Subcutaneous adipose tissue (tissue), 4 donors: ENCODE results near the gene LMNA. TPM values are rescaled to one million over a fixed set of nuclear protein-coding genes. Genes with fewer than 3 reads are reported as not detected.

ENCODE experiments used
- CTCF ChIP-seq: fragments of 450-650 bp; IDR thresholded peaks from one replicate; pipeline ENCODE4 v1.5.1; 2016; ENCODE audit warnings: low read depth, mild to moderate bottlenecking, control low read depth, antibody characterized with exemption, moderate library complexity
- total RNA-seq, 4 donors: library from RNA; depleted of rRNA; stranded (reverse); fragments of >200 nt; gene quantifications; one replicate each; pipeline ENCODE4 v1.1.0, GENCODE V29; 2016

The LMNA gene
- total RNA-seq, 4 donors from 2014 or later, result 210 to 349 (median 281) TPM

GRCh38 chr1:156102633-156103511 lies 11.6 kb upstream of the LMNA start:
- TF ChIP-seq CTCF, result no peak

GRCh38 chr1:156103521-156103947 lies 11.0 kb upstream of the LMNA start:
- no peak for TF ChIP-seq CTCF

- no peak for TF ChIP-seq CTCF
Measured at GRCh38 chr1:156104065-156104810, 10.3 kb upstream of the LMNA start.

- no peak for TF ChIP-seq CTCF
Measured at GRCh38 chr1:156104861-156105832, 9.4 kb upstream of the LMNA start.

GRCh38 chr1:156106624-156107488 lies 7.7 kb upstream of the LMNA start:
- no peak for TF ChIP-seq CTCF

- TF ChIP-seq CTCF, result no peak
Measured at GRCh38 chr1:156108057-156108456, 6.5 kb upstream of the LMNA start.
